ENCODE results near the gene NSRP1.

NSRP1 gene

GRCh38 chr17:30165960-30166359, 49.3 kb downstream of the NSRP1 start:
- no peaks in the 10 kb centered on the region for H3K27me3 ChIP-seq (ENCODE audit: control insufficient read depth, low read length)
- H3K4me2 ChIP-seq (ENCODE audit: low read length) = peak overlapping the region; percentile 43
- peak overlapping the region; percentile 7 for H3K4me3 ChIP-seq (ENCODE audit: low read length)
- H3K9me2 ChIP-seq (replicated peaks; ENCODE audit: control insufficient read depth, low read length) = no peaks in the 10 kb centered on the region
- H4K20me1 ChIP-seq (ENCODE audit: control insufficient read depth, insufficient read depth, low read depth, low read length) = peaks cover 6% of the 10 kb centered on the region; the same call in 1 of the 2 replicates
- H3K36me3 ChIP-seq (ENCODE audit: control insufficient read depth, low read length) = peaks cover 59% of the 10 kb centered on the region
- TF ChIP-seq EZH2phosphoT487 (IDR thresholded peaks at IDR 0.05; ENCODE audit: borderline replicate concordance, low read length) (no peak), CTCF (IDR thresholded peaks at IDR 0.05; ENCODE audit: low read depth, low read length, poor library complexity, severe bottlenecking) (no peak)
- peaks cover 73% of the 10 kb centered on the region for H3K79me2 ChIP-seq (ENCODE audit: control insufficient read depth, low read length)
- peaks cover 51% of the 10 kb centered on the region for H3K4me1 ChIP-seq (ENCODE audit: control insufficient read depth, low read length)
- peaks cover 6% of the 10 kb centered on the region; the same call in 1 of the 2 replicates for H3F3A ChIP-seq (ENCODE audit: control insufficient read depth, insufficient read depth)
- no peaks in the 10 kb centered on the region for H3K9me3 ChIP-seq (ENCODE audit: control insufficient read depth, insufficient read depth, low read length)
- peak overlapping the region; percentile 1; the same call in 1 of the 2 replicates for H3K27ac ChIP-seq (ENCODE audit: low read depth, low read length)

- Histone ChIP-seq H3K36me3 (ENCODE audit: control insufficient read depth, low read length) (peaks cover 61% of the 10 kb centered on the region), H3K4me1 (ENCODE audit: control insufficient read depth, low read length) (peaks cover 17% of the 10 kb centered on the region), H3F3A (ENCODE audit: control insufficient read depth, insufficient read depth) (peaks cover 2% of the 10 kb centered on the region; the same call in 1 of the 2 replicates), H3K4me2 (ENCODE audit: low read length) (no peak overlapping the region), H3K27me3 (ENCODE audit: control insufficient read depth, low read length) (no peaks in the 10 kb centered on the region), H3K4me3 (ENCODE audit: low read length) (no peak overlapping the region), H3K27ac (ENCODE audit: low read depth, low read length) (no peak overlapping the region), H4K20me1 (ENCODE audit: control insufficient read depth, insufficient read depth, low read depth, low read length) (no peaks in the 10 kb centered on the region), H3K79me2 (ENCODE audit: control insufficient read depth, low read length) (peaks cover 29% of the 10 kb centered on the region), H3K9me3 (ENCODE audit: control insufficient read depth, insufficient read depth, low read length) (no peaks in the 10 kb centered on the region), H3K9me2 (replicated peaks; ENCODE audit: control insufficient read depth, low read length) (no peaks in the 10 kb centered on the region)
- TF ChIP-seq CTCF (IDR thresholded peaks at IDR 0.05; ENCODE audit: low read depth, low read length, poor library complexity, severe bottlenecking) (no peak), EZH2phosphoT487 (IDR thresholded peaks at IDR 0.05; ENCODE audit: borderline replicate concordance, low read length) (no peak)
Observed at GRCh38 chr17:30170415-30170987, 53.9 kb downstream of the NSRP1 start.

- H3K36me3 ChIP-seq (ENCODE audit: control insufficient read depth, low read length) = peaks cover 69% of the 10 kb centered on the region
- peaks cover 13% of the 10 kb centered on the region for H3K79me2 ChIP-seq (ENCODE audit: control insufficient read depth, low read length)
- H3F3A ChIP-seq (ENCODE audit: control insufficient read depth, insufficient read depth) = peaks cover 2% of the 10 kb centered on the region; the same call in 1 of the 2 replicates
- no peak overlapping the region for H3K27ac ChIP-seq (ENCODE audit: low read depth, low read length)
- H3K9me2 ChIP-seq (replicated peaks; ENCODE audit: control insufficient read depth, low read length) = no peaks in the 10 kb centered on the region
- no peaks in the 10 kb centered on the region for H3K27me3 ChIP-seq (ENCODE audit: control insufficient read depth, low read length)
- TF ChIP-seq EZH2phosphoT487 (IDR thresholded peaks at IDR 0.05; ENCODE audit: borderline replicate concordance, low read length) (no peak), CTCF (IDR thresholded peaks at IDR 0.05; ENCODE audit: low read depth, low read length, poor library complexity, severe bottlenecking) (no peak)
- peaks cover 8% of the 10 kb centered on the region; the same call in 1 of the 2 replicates for H3K4me1 ChIP-seq (ENCODE audit: control insufficient read depth, low read length)
- H3K9me3 ChIP-seq (ENCODE audit: control insufficient read depth, insufficient read depth, low read length) = no peaks in the 10 kb centered on the region
- no peak overlapping the region for H3K4me3 ChIP-seq (ENCODE audit: low read length)
- H4K20me1 ChIP-seq (ENCODE audit: control insufficient read depth, insufficient read depth, low read depth, low read length) = no peaks in the 10 kb centered on the region
- no peak overlapping the region for H3K4me2 ChIP-seq (ENCODE audit: low read length)
Observed at GRCh38 chr17:30172560-30172959, 55.9 kb downstream of the NSRP1 start.

Data from DOHH2 (cell line).